H9 (cell line): ENCODE measurements around the gene GRID2. TPM values are rescaled to one million over a fixed set of nuclear protein-coding genes. Genes with fewer than 3 reads are reported as not detected.

Source experiments
- DNase-seq: peaks from one replicate; pipeline ENCODE4 v3.0.0-alpha.2; 2017
- H2AFZ ChIP-seq: one replicate; pipeline ENCODE4 v1.6.1; 2013; ENCODE audit warnings: mild to moderate bottlenecking, low read length, control low read depth, moderate library complexity
- H2AK5ac ChIP-seq: 2 replicates; pipeline ENCODE4 v1.6.1; 2013; ENCODE audit warnings: low read length, control low read depth, mixed read lengths; ENCODE audit not compliant: insufficient read length
- H2BK120ac ChIP-seq: one replicate; pipeline ENCODE4 v1.6.1; 2013; ENCODE audit warnings: low read depth, mild to moderate bottlenecking, low read length, control low read depth, inconsistent platforms; ENCODE audit not compliant: poor library complexity, severe bottlenecking
- H2BK12ac ChIP-seq: 2 replicates; pipeline ENCODE4 v1.6.1; 2013; ENCODE audit warnings: low read length, control low read depth, mixed read lengths, low read depth; ENCODE audit not compliant: insufficient read length
- H2BK15ac ChIP-seq: 2 replicates; pipeline ENCODE4 v1.6.1; 2013; ENCODE audit warnings: low read depth, low read length, control low read depth
- H2BK20ac ChIP-seq: one replicate; pipeline ENCODE4 v1.6.1; 2013; ENCODE audit warnings: low read depth, mild to moderate bottlenecking, low read length, control low read depth, inconsistent platforms; ENCODE audit not compliant: poor library complexity, severe bottlenecking
- H2BK5ac ChIP-seq: 2 replicates; pipeline ENCODE4 v1.6.1; 2013; ENCODE audit warnings: low read length, control low read depth, mixed read lengths; ENCODE audit not compliant: insufficient read length
- H3K14ac ChIP-seq: 2 replicates; pipeline ENCODE4 v1.6.1; 2013; ENCODE audit warnings: low read length, control low read depth; ENCODE audit not compliant: insufficient read depth
- H3K18ac ChIP-seq: 2 replicates; pipeline ENCODE4 v1.6.1; 2013; ENCODE audit warnings: low read depth, mild to moderate bottlenecking, mixed read lengths, low read length, control low read depth; ENCODE audit not compliant: insufficient read length
- H3K23ac ChIP-seq: 2 replicates; pipeline ENCODE4 v1.6.1; 2013; ENCODE audit warnings: low read length, control low read depth, mixed read lengths, low read depth; ENCODE audit not compliant: insufficient read length
- H3K23me2 ChIP-seq: 2 replicates; pipeline ENCODE4 v1.6.1; 2013; ENCODE audit warnings: low read depth, mild to moderate bottlenecking, mixed read lengths, low read length, control low read depth; ENCODE audit not compliant: insufficient read length, poor library complexity, severe bottlenecking
- H3K27ac ChIP-seq: 2 replicates; pipeline ENCODE4 v1.5.1; 2013; ENCODE audit warnings: low read length, control low read depth, mixed read lengths, low read depth; ENCODE audit not compliant: insufficient read length
- H3K27me3 ChIP-seq: 2 replicates; pipeline ENCODE4 v1.6.1; 2013; ENCODE audit warnings: low read length, control low read depth, inconsistent platforms; ENCODE audit not compliant: insufficient read depth
- H3K4ac ChIP-seq: 2 replicates; pipeline ENCODE4 v1.6.1; 2013; ENCODE audit warnings: low read depth, mild to moderate bottlenecking, control low read depth, inconsistent platforms, low read length, moderate library complexity
- H3K4me1 ChIP-seq: 2 replicates; pipeline ENCODE4 v1.6.1; 2013; ENCODE audit warnings: low read length, control low read depth, inconsistent platforms; ENCODE audit not compliant: insufficient read depth
- H3K4me2 ChIP-seq: 2 replicates; pipeline ENCODE4 v1.6.1; 2013; ENCODE audit warnings: low read length, control low read depth, mixed read lengths; ENCODE audit not compliant: insufficient read length, insufficient read depth
- H3K56ac ChIP-seq: 2 replicates; pipeline ENCODE4 v1.6.1; 2013; ENCODE audit warnings: low read depth, mild to moderate bottlenecking, mixed read lengths, low read length, control low read depth; ENCODE audit not compliant: insufficient read length
- H3K79me1 ChIP-seq: 2 replicates; pipeline ENCODE4 v1.6.1; 2013; ENCODE audit warnings: low read depth, mild to moderate bottlenecking, moderate library complexity, low read length, control low read depth, inconsistent platforms; ENCODE audit not compliant: insufficient read depth, poor library complexity, severe bottlenecking
- H3K79me2 ChIP-seq: 2 replicates; pipeline ENCODE4 v1.6.1; 2013; ENCODE audit warnings: low read length, control low read depth, inconsistent platforms; ENCODE audit not compliant: insufficient read depth
- H3K9ac ChIP-seq: 2 replicates; pipeline ENCODE4 v1.6.1; 2013; ENCODE audit warnings: low read length, control low read depth, mixed read lengths; ENCODE audit not compliant: insufficient read length; ENCODE audit errors: extremely low read depth
- H3K9me3 ChIP-seq: one replicate; pipeline ENCODE4 v1.6.1; 2013; ENCODE audit warnings: low read depth, low read length, inconsistent platforms; ENCODE audit not compliant: control insufficient read depth
- H3T11ph ChIP-seq: one replicate; pipeline ENCODE4 v1.6.1; 2013; ENCODE audit warnings: mild to moderate bottlenecking, low read length, control low read depth, inconsistent platforms
- H4K20me1 ChIP-seq: one replicate; pipeline ENCODE4 v1.6.1; 2013; ENCODE audit not compliant: control insufficient read depth, insufficient read length, insufficient read depth
- H4K5ac ChIP-seq: 2 replicates; pipeline ENCODE4 v1.6.1; 2013; ENCODE audit warnings: low read depth, mild to moderate bottlenecking, mixed read lengths, low read length, control low read depth; ENCODE audit not compliant: insufficient read length
- H4K8ac ChIP-seq: replicated peaks from 2 replicates; pipeline ENCODE4 v1.6.1; 2013; ENCODE audit warnings: low read length, control low read depth, mixed read lengths, low read depth; ENCODE audit not compliant: insufficient read length
- H4K91ac ChIP-seq: 2 replicates; pipeline ENCODE4 v1.6.1; 2013; ENCODE audit warnings: low read depth, mild to moderate bottlenecking, moderate library complexity, mixed read lengths, low read length, control low read depth; ENCODE audit not compliant: insufficient read length
- H3K27ac Mint-ChIP-seq, 3 experiments: 2 replicates in 2 of 3; 3 replicates in 1 of 3; pipeline ENCODE4 v1.8.0; 2020 to 2021; ENCODE audit warnings: mixed read lengths in 3 of 3, mild to moderate bottlenecking in 1 of 3, moderate library complexity in 1 of 3
- H3K27me3 Mint-ChIP-seq: 2 replicates; pipeline ENCODE4 v1.8.0; 2021; ENCODE audit warnings: low read depth, mild to moderate bottlenecking, moderate library complexity, mixed read lengths
- H3K36me3 Mint-ChIP-seq, 3 experiments: 2 replicates in 2 of 3; 3 replicates in 1 of 3; pipeline ENCODE4 v1.8.0; 2020 to 2021; ENCODE audit warnings: low read depth in 3 of 3, mixed read lengths in 3 of 3; ENCODE audit not compliant: insufficient read depth in 1 of 3
- H3K4me1 Mint-ChIP-seq, 2 experiments: 2 replicates each; pipeline ENCODE4 v1.8.0; 2020; ENCODE audit warnings: mixed read lengths in 2 of 2
- H3K4me3 Mint-ChIP-seq, 2 experiments: 2 replicates in 1 of 2; 3 replicates in 1 of 2; pipeline ENCODE4 v1.8.0; 2020 to 2021; ENCODE audit warnings: mild to moderate bottlenecking in 2 of 2, mixed read lengths in 2 of 2, moderate library complexity in 1 of 2
- H3K9me3 Mint-ChIP-seq, 2 experiments: 2 replicates in 1 of 2; 3 replicates in 1 of 2; pipeline ENCODE4 v1.8.0; 2020; ENCODE audit warnings: mild to moderate bottlenecking in 2 of 2, mixed read lengths in 2 of 2, moderate library complexity in 1 of 2
- CTCF ChIP-seq: fragments of 200-600 bp; sonication (generic); conservative IDR thresholded peaks from 3 replicates; pipeline ENCODE4 v1.8.0; 2021; ENCODE audit warnings: antibody characterized with exemption, mild to moderate bottlenecking
- WGBS: extraction: QIAGEN DNeasy Blood & Tissue Kit; methylation state at CpG from one replicate; pipeline ENCODE4 v1.1.7; 2013; ENCODE audit warnings: missing lambda C conversion rate, low lambda C conversion rate, mixed read lengths; ENCODE audit not compliant: insufficient read length; ENCODE audit errors: extremely low coverage; 5-methylcytosine and 5-hydroxymethylcytosine counted together
- total RNA-seq: library from RNA; stranded (reverse); gene quantifications from 2 replicates; pipeline ENCODE4 v1.2.1, GENCODE V29; 2021

GRID2 gene
- total RNA-seq, 1 experiment from 2014 or later = 21.8 TPM

- Histone ChIP-seq H3T11ph (no peak overlapping the region), H2AK5ac (no peak overlapping the region), H3K9ac (no peak overlapping the region), H4K91ac (no peak overlapping the region), H3K79me1 (no peaks in the 10 kb centered on the region), H3K4ac (no peak overlapping the region), H3K56ac (no peak overlapping the region), H3K27ac (no peak overlapping the region), H3K23ac (no peak overlapping the region), H3K18ac (no peak overlapping the region), H2AFZ (no peak overlapping the region), H4K20me1 (no peaks in the 10 kb centered on the region), H2BK12ac (no peak overlapping the region), H2BK5ac (no peak overlapping the region), H3K9me3 (no peaks in the 10 kb centered on the region), H3K79me2 (no peaks in the 10 kb centered on the region), H3K14ac (no peak overlapping the region), H3K27me3 (no peaks in the 10 kb centered on the region), H3K4me1 (no peaks in the 10 kb centered on the region), H4K8ac (no peak overlapping the region), H2BK120ac (no peak overlapping the region), H3K4me2 (no peak overlapping the region), H3K23me2 (no peaks in the 10 kb centered on the region), H4K5ac (no peak overlapping the region), H2BK15ac (no peak overlapping the region), H2BK20ac (no peak overlapping the region)
- Mint-ChIP-seq H3K4me3 (no peak overlapping the region), H3K27me3 (no peaks in the 10 kb centered on the region), H3K27ac (no peak overlapping the region), H3K4me1 (no peaks in the 10 kb centered on the region), H3K36me3 (peaks cover 0 to 3% (median 0%) of the 10 kb centered on the region in 3 experiments; a peak in 4 of 7 replicates), H3K9me3 (peaks cover 0 to 3% of the 10 kb centered on the region in 2 experiments; a peak in 3 of 5 replicates)
- no peak for DNase-seq
- WGBS = no CpG with 5 or more reads among the region's 4 CpGs
- TF ChIP-seq CTCF = no peak
Observed at GRCh38 chr4:93578942-93579341, 1275.2 kb downstream of the GRID2 start.
